ENCODE data around the gene TGFBR3L. TPM values are rescaled to one million over a fixed set of nuclear protein-coding genes. Genes with fewer than 3 reads are reported as not detected.

Gene TGFBR3L
- not detected in 2 replicates for total RNA-seq (2013; cell fraction: nucleolus; rRNA removed)
- total RNA-seq (2014; rRNA removed) (not detected in 2 replicates), total RNA-seq (2014; rRNA removed; fragmentation: Illumina TruSeq; extraction: Trizol) (not detected in 2 replicates), total RNA-seq (2021) (0.16 and 0.23 TPM in 2 replicates), polyA plus RNA-seq (2011; rRNA removed) (not detected in 2 replicates), polyA plus RNA-seq (2014; fragmentation: Illumina TruSeq; extraction: Trizol) (not detected in 2 replicates), polyA plus RNA-seq (2014; fragmentation: Nextera tagmentation; extraction: Ambion mirVana) (not detected), polyA plus RNA-seq (2014; rRNA removed) (0.55 TPM in 1 of 2 replicates, not detected in the other), polyA plus RNA-seq (2016; fragmentation: Nextera tagmentation; extraction: Ambion mirVana) (under 1 TPM in 1 of 2 experiments, not detected in 1; 0.20 TPM), polyA minus RNA-seq (2011; rRNA and poly(A)+ RNA removed) (not detected in 2 replicates), Bru-seq, nascent RNA (percentile 28 among the genes with signal in this experiment), BruChase-seq, experiment 1, labeled RNA remaining after a 6-hour chase (percentile 5 among the genes with signal in this experiment), BruChase-seq, experiment 2, labeled RNA remaining after a 2-hour chase (not detected)
- polyA plus RNA-seq (2011; ENCODE audit: low read depth), result not detected
- polyA plus RNA-seq (2011; cell fraction: cytosol; rRNA removed), result 0.15 TPM in 1 of 2 replicates, not detected in the other
- polyA plus RNA-seq (2011; cell fraction: nucleus; rRNA removed), result 0.09 and 0.15 TPM in 2 replicates
- polyA plus RNA-seq (2012), result 0.15 TPM in 1 of 2 replicates, not detected in the other
- polyA minus RNA-seq (2011; cell fraction: cytosol; rRNA and poly(A)+ RNA removed), result not detected in 2 replicates
- polyA minus RNA-seq (2011; cell fraction: nucleus; rRNA and poly(A)+ RNA removed), result 1.2 TPM in 1 of 2 replicates, not detected in the other
- long read RNA-seq, experiment 1, partial matches to known transcripts, result 0 of 1 reads
- long read RNA-seq, experiment 1, other reads (novel, unspliced or antisense), result 1 of 1 reads
- long read RNA-seq, experiment 2, result 0 reads

DNA sequence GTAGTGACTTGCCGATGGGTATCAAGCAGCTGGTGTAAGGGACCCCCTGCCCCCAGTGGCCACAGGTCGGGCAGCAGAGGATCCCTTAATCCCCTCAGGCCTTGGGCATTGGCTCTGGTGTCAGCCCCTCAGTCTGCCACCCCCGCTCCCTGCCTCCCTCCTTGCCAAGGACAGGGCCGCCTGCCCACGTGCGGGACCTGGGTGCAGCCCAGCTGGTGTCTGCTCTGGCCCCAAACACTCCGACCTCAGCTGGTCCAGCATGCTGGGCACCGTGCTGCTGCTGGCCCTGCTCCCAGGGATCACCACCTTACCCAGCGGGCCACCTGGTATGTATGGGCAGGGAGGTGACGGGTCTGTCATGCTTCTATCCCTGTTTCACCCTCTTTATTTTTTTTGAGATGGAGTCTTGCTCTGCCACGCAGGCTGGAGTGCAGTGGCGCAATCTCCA is at the start of gene TGFBR3L:
Gene TGFBR3L, plus strand, starts transcription at position 233 of the 448 bp plus-strand sequence.
- H3K27ac ChIP-seq (ENCODE audit: control insufficient read depth, insufficient read depth), result no peak within 1 kb of the TSS
- no peak within 1 kb of the TSS for H3K9ac ChIP-seq (ENCODE audit: control insufficient read depth, insufficient read depth, low read length)
- no peaks in the 10 kb centered on the region; the same call in 2 of the 3 replicates for H3K9me3 ChIP-seq (replicated peaks; ENCODE audit: control insufficient read depth, insufficient read depth, low read length)
- FAIRE-seq (no peak), DNase-seq (ENCODE audit: low read depth, low spot score) (no peak), ATAC-seq (no peak)
- no peaks in the 10 kb centered on the region for H4K20me1 ChIP-seq (ENCODE audit: control insufficient read depth, insufficient read depth)
- H3K4me2 ChIP-seq (ENCODE audit: control insufficient read depth, insufficient read depth), result no peak within 1 kb of the TSS
- in situ Hi-C loops (cut with MboI), result no loop called here
- WGBS (ENCODE audit: insufficient coverage, insufficient replicate concordance, low lambda C conversion rate, missing lambda C conversion rate), result 59% methylated on average over 12 of the region's 12 CpGs
- intact Hi-C loops (cut with micrococcal nuclease; ENCODE audit: unreplicated experiment), result no loop called here
- ChIA-PET POLR2A (no interaction called here), CTCF (no interaction called here), RAD21 (ENCODE audit: unreplicated experiment) (no interaction called here), SMC1A (ENCODE audit: uncharacterized antibody, unreplicated experiment) (no interaction called here)
- H3K4me1 ChIP-seq (ENCODE audit: control insufficient read depth, insufficient read depth, low read length), result peaks cover 2% of the 10 kb centered on the region; the same call in 1 of the 2 replicates
- H2AFZ ChIP-seq (ENCODE audit: control insufficient read depth, low read depth, low read length), result no peak within 1 kb of the TSS
- no peak within 1 kb of the TSS for H3K4me3 ChIP-seq
- no TSS peak for BruUV-seq (replicated peaks)
- no peaks in the 10 kb centered on the region for H3K79me2 ChIP-seq (ENCODE audit: control insufficient read depth, insufficient read depth, low read length)
- TF ChIP-seq SMARCA5 (IDR thresholded peaks at IDR 0.05) (no peak), MTA2 (IDR thresholded peaks at IDR 0.05; ENCODE audit: low read depth) (no peak), RELB (IDR thresholded peaks at IDR 0.05; ENCODE audit: low read depth) (no peak), RBBP5 (conservative IDR thresholded peaks at IDR 0.05) (no peak), BCL11A (IDR thresholded peaks at IDR 0.05; ENCODE audit: low read depth, low read length) (no peak), POLR2A (IDR thresholded peaks at IDR 0.05; ENCODE audit: low read depth, low read length) (peak; percentile 67), NRF1 (conservative IDR thresholded peaks at IDR 0.05; ENCODE audit: low read depth, low read length) (no peak), POLR2AphosphoS2 (IDR thresholded peaks at IDR 0.05; ENCODE audit: low read depth, low read length) (peak; percentile 48; the same call in 1 of the 2 replicates)
- TF ChIP-seq, protein P1, sequence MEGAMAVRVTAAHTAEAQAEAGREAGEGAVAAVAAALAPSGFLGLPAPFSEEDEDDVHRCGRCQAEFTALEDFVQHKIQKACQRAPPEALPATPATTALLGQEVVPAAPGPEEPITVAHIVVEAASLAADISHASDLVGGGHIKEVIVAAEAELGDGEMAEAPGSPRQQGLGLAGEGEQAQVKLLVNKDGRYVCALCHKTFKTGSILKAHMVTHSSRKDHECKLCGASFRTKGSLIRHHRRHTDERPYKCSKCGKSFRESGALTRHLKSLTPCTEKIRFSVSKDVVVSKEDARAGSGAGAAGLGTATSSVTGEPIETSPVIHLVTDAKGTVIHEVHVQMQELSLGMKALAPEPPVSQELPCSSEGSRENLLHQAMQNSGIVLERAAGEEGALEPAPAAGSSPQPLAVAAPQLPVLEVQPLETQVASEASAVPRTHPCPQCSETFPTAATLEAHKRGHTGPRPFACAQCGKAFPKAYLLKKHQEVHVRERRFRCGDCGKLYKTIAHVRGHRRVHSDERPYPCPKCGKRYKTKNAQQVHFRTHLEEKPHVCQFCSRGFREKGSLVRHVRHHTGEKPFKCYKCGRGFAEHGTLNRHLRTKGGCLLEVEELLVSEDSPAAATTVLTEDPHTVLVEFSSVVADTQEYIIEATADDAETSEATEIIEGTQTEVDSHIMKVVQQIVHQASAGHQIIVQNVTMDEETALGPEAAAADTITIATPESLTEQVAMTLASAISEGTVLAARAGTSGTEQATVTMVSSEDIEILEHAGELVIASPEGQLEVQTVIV (IDR thresholded peaks at IDR 0.05; ENCODE audit: borderline replicate concordance, partially characterized antibody), result no peak
- peaks cover 8 to 21% of the 10 kb centered on the region in 2 experiments for H3K27me3 ChIP-seq (replicated peaks in 1 of 2; ENCODE audit: control insufficient read depth in 2 of 2, insufficient read depth in 2 of 2, low read length in 1 of 2)
- peaks cover 0 to 14% of the 10 kb centered on the region in 2 experiments; a peak in 3 of 4 replicates for H3K36me3 ChIP-seq (ENCODE audit: control insufficient read depth in 2 of 2, insufficient read depth in 2 of 2, low read length in 1 of 2)

Measured in GM12878 (cell line).